HepG2 (cell line): ENCODE data around the gene MID1. TPM values are rescaled to one million over a fixed set of nuclear protein-coding genes. Genes with fewer than 3 reads are reported as not detected.

Source experiments
- ATAC-seq: fragments of 200-7000 bp; cut with Tn5 transposase; 3 replicates; pipeline ENCODE4 v1.9.1; 2020; ENCODE audit warnings: mild to moderate bottlenecking, moderate library complexity
- BruUV-seq: library from RNA; stranded (reverse); fragments of 400-500 nt; replicated peaks from 2 replicates; lab custom pipeline; 2021; lab: Mats Ljungman, UMichigan
- CTCF ChIA-PET: fragments of 300-600 bp; formaldehyde crosslinking; extraction: SDS; loops from one replicate; lab custom pipeline; 2021; ENCODE audit warnings: low total read pairs, inconsistent platforms, low intra/inter-chr PET ratio; lab: Yijun Ruan, JAX
- POLR2A ChIA-PET: fragments of 350-600 bp; sonication (Branson Sonifier 250); formaldehyde crosslinking; loops from one replicate; lab custom pipeline; 2020; ENCODE audit warnings: antibody characterized with exemption, inconsistent platforms; lab: Yijun Ruan, JAX
- DNase-seq: peaks from one replicate; pipeline ENCODE4 v3.0.0-alpha.2; 2015; ENCODE audit warnings: low spot score
- FAIRE-seq: peaks from 3 replicates; lab custom pipeline; 2011; peaks lifted over from hg19 to GRCh38; lab: Jason Lieb, UNC
- H2AFZ ChIP-seq: one replicate; pipeline ENCODE4 v1.6.1; 2011; ENCODE audit warnings: low read length, inconsistent platforms
- H3K27ac ChIP-seq: fragments of 300-600 bp; 3 replicates; pipeline ENCODE4 v1.8.0; 2011; ENCODE audit warnings: mixed run types, mild to moderate bottlenecking, mixed read lengths, low read length, inconsistent platforms; ENCODE audit not compliant: insufficient read depth; ENCODE audit errors: extremely low read length
- H3K27me3 ChIP-seq, 2 experiments: fragments of 200-600 bp in 1 of 2; 2 replicates in 1 of 2; 3 replicates in 1 of 2; pipeline versions ENCODE4 v1.6.0 to v1.8.0; 2011; ENCODE audit warnings: low read length in 2 of 2, mild to moderate bottlenecking in 2 of 2, moderate library complexity in 2 of 2, inconsistent platforms in 1 of 2; ENCODE audit not compliant: insufficient read depth in 2 of 2, control insufficient read depth in 1 of 2
- H3K36me3 ChIP-seq, 2 experiments: fragments of 200-600 bp in 1 of 2; replicated peaks in 1 of 2; 2 replicates in 1 of 2; 3 replicates in 1 of 2; pipeline versions ENCODE4 v1.5.1 to v1.8.0; 2011; ENCODE audit warnings: low read length in 2 of 2, inconsistent platforms in 1 of 2; ENCODE audit not compliant: insufficient read depth in 2 of 2, control insufficient read depth in 1 of 2
- H3K4me1 ChIP-seq: 2 replicates; pipeline ENCODE4 v1.5.1; 2012; ENCODE audit warnings: low read length, inconsistent platforms; ENCODE audit not compliant: insufficient read depth
- H3K4me2 ChIP-seq: 2 replicates; pipeline ENCODE4 v1.6.0; 2011; ENCODE audit warnings: low read depth, low read length, inconsistent platforms
- H3K4me3 ChIP-seq, 3 experiments: fragments of 200-600 bp in 1 of 3; sonication (generic), shearing (Covaris generic) in 1 of 3; replicated peaks in 1 of 3; 2 replicates each; pipeline ENCODE4 v1.5.1; 2011 to 2016; ENCODE audit warnings: low read length in 3 of 3, inconsistent platforms in 2 of 3, low read depth in 2 of 3, mild to moderate bottlenecking in 2 of 3, control low read depth in 1 of 3, mixed read lengths in 1 of 3; ENCODE audit not compliant: insufficient read depth in 1 of 3
- H3K79me2 ChIP-seq: one replicate; pipeline ENCODE4 v1.6.1; 2011; ENCODE audit warnings: low read length, inconsistent platforms; ENCODE audit not compliant: insufficient read depth
- H3K9ac ChIP-seq: 2 replicates; pipeline ENCODE4 v1.6.0; 2011; ENCODE audit warnings: mild to moderate bottlenecking, low read depth, low read length, inconsistent platforms; ENCODE audit not compliant: insufficient read depth
- H3K9me3 ChIP-seq: 2 replicates; pipeline ENCODE4 v1.5.1; 2012; ENCODE audit warnings: mild to moderate bottlenecking, low read length
- H4K20me1 ChIP-seq: 2 replicates; pipeline ENCODE4 v1.6.0; 2011; ENCODE audit warnings: inconsistent platforms, mild to moderate bottlenecking, low read length, moderate library complexity; ENCODE audit not compliant: insufficient read depth
- CEBPB ChIP-seq: IDR thresholded peaks from 2 replicates; pipeline ENCODE4 v1.6.1; 2011; ENCODE audit warnings: low read depth, low read length, improper control_type of control experiment, borderline replicate concordance
- CEBPG ChIP-seq: IDR thresholded peaks from 2 replicates; pipeline ENCODE4 v1.6.1; 2016
- EZH2 ChIP-seq: conservative IDR thresholded peaks from 2 replicates; pipeline ENCODE4 v1.6.1; 2012; ENCODE audit warnings: mild to moderate bottlenecking, low read depth, low read length, moderate library complexity
- KLF12 ChIP-seq: sonication (generic); formaldehyde crosslinking; IDR thresholded peaks from 2 replicates; pipeline ENCODE4 v1.4.0; 2020; ENCODE audit warnings: missing genetic modification reagents, borderline replicate concordance
- MTA3 ChIP-seq: sonication (generic); formaldehyde crosslinking; IDR thresholded peaks from 2 replicates; pipeline ENCODE4 v1.4.0; 2020; ENCODE audit warnings: missing genetic modification reagents
- SNRNP70 ChIP-seq: fragments of 200-400 bp; formaldehyde crosslinking; IDR thresholded peaks from 2 replicates; pipeline ENCODE4 v1.6.1; 2017; ENCODE audit warnings: mild to moderate bottlenecking, low read depth, low read length, moderate library complexity
- TCF7L2 ChIP-seq: IDR thresholded peaks from 2 replicates; pipeline ENCODE4 v1.6.1; 2011; ENCODE audit warnings: mild to moderate bottlenecking, low read depth, low read length, moderate library complexity
- ZNF24 ChIP-seq: fragments of 450-650 bp; IDR thresholded peaks from 2 replicates; pipeline ENCODE4 v1.6.1; 2017; ENCODE audit warnings: antibody characterized with exemption, mild to moderate bottlenecking
- ZNF33B ChIP-seq: sonication (generic); formaldehyde crosslinking; IDR thresholded peaks from 2 replicates; pipeline ENCODE4 v1.5.1; 2020; ENCODE audit warnings: mild to moderate bottlenecking, missing genetic modification reagents
- ZNF383 ChIP-seq: sonication (generic); formaldehyde crosslinking; IDR thresholded peaks from 2 replicates; pipeline ENCODE4 v1.4.0; 2020; ENCODE audit warnings: missing genetic modification reagents, mild to moderate bottlenecking, borderline replicate concordance
- ZNF460 ChIP-seq: sonication (generic); formaldehyde crosslinking; IDR thresholded peaks from 2 replicates; pipeline ENCODE4 v1.5.1; 2020; ENCODE audit warnings: missing genetic modification reagents, mild to moderate bottlenecking, borderline replicate concordance
- ZNF501 ChIP-seq: sonication (generic); formaldehyde crosslinking; IDR thresholded peaks from 2 replicates; pipeline ENCODE4 v1.5.1; 2020; ENCODE audit warnings: mild to moderate bottlenecking, moderate library complexity, missing genetic modification reagents
- ZNF614 ChIP-seq: IDR thresholded peaks from 2 replicates; pipeline ENCODE4 v1.6.1; 2018; ENCODE audit warnings: missing biosample characterization, missing genetic modification reagents, inconsistent platforms, borderline replicate concordance
- ZSCAN25 ChIP-seq: sonication (generic); formaldehyde crosslinking; IDR thresholded peaks from 2 replicates; pipeline ENCODE4 v1.8.0; 2022; ENCODE audit warnings: mild to moderate bottlenecking, missing genetic modification reagents
- WGBS: methylation state at CpG from one replicate; pipeline ENCODE4 v1.1.6; 2017; ENCODE audit warnings: low lambda C conversion rate; 5-methylcytosine and 5-hydroxymethylcytosine counted together
- in situ Hi-C: cut with HindIII; loops from 2 replicates; pipeline ENCODE4 v1.10.0; 2017; ENCODE audit warnings: low pct_unique_long_range_greater_than_20kb; ENCODE audit not compliant: extremely low pct_ligation_motif_present
- intact Hi-C: fragments of 100-400 bp; cut with micrococcal nuclease; formaldehyde crosslinking; loops from one replicate; pipeline ENCODE4 v1.10.0; 2022; ENCODE audit not compliant: unreplicated experiment
- polyA plus RNA-seq, 8 experiments: library from polyadenylated mRNA; depleted of rRNA in 3 of 8; stranded (reverse) in 7 of 8; unstranded in 1 of 8; fragments of >200 nt; fragmentation: Illumina TruSeq in 4 of 8; extraction: Trizol in 4 of 8; gene quantifications; 2 replicates each; pipeline versions ENCODE4 v1.2.1 to v1.2.3, GENCODE V29; 2011 to 2016; ENCODE audit warnings: low read depth in 4 of 8, missing spikeins in 1 of 8, mixed read lengths in 1 of 8; ENCODE audit not compliant: insufficient read depth in 1 of 8
- total RNA-seq, 5 experiments: library from RNA; depleted of rRNA; stranded (reverse); fragments of >200 nt; fragmentation: Illumina TruSeq; extraction: Trizol; gene quantifications; 2 replicates each; pipeline ENCODE4 v1.2.3, GENCODE V29; 2016; ENCODE audit warnings: low read depth in 1 of 5
- TF ChIP-seq, protein P1 (sequence below): sonication (generic); formaldehyde crosslinking; IDR thresholded peaks from 2 replicates; pipeline ENCODE4 v1.5.1; 2020; ENCODE audit warnings: missing genetic modification reagents, mild to moderate bottlenecking, borderline replicate concordance
- TF ChIP-seq, protein P2 (sequence below): IDR thresholded peaks from 2 replicates; pipeline ENCODE4 v1.6.1; 2016; ENCODE audit warnings: mild to moderate bottlenecking

The MID1 gene
- total and polyA plus RNA-seq, 2 of the 13 experiments (the other 11 are each of a cell fraction or from before 2014, with no cell fraction given) = 0.86 to 1.1 TPM

DNA sequence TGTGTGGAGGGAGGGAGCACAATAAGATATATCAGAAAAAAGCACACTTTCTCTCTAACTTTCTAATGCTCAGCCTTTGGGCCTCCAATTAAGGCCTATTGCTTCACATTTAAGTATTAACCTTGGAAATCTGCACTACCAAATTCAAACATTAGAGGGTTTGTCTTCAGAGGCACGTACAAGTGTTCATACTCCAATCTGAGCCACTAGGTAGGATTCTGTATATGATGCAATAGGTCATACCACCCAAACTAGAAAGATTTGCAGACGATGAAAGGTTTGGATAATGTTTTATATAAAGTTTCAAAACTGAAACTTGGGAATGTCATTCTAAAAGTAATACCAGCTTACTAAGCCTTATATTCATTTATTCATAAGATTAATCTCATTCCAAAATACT lies 106.4 kb downstream of the MID1 start:
- no peak for DNase-seq
- FAIRE-seq = no peak
- H3K36me3 ChIP-seq = no peaks in the 10 kb centered on the region
- H3K9ac ChIP-seq = no peak overlapping the region
- intact Hi-C loops (no loop called here), in situ Hi-C loops (no loop called here)
- no peaks in the 10 kb centered on the region for H3K9me3 ChIP-seq
- no peak overlapping the region for H3K4me3 ChIP-seq
- 38% methylated on average over 2 of the region's 2 CpGs for WGBS
- no peak overlapping the region for H3K27ac ChIP-seq
- TF ChIP-seq ZNF501 (CRISPR knock-in tag) = no peak
- no peak for TF ChIP-seq MTA3
- no peak for TF ChIP-seq ZSCAN25
- no peak for TF ChIP-seq ZNF614 (CRISPR knock-in tag)
- TF ChIP-seq ZNF33B (CRISPR knock-in tag) = no peak
- TF ChIP-seq, protein P1, sequence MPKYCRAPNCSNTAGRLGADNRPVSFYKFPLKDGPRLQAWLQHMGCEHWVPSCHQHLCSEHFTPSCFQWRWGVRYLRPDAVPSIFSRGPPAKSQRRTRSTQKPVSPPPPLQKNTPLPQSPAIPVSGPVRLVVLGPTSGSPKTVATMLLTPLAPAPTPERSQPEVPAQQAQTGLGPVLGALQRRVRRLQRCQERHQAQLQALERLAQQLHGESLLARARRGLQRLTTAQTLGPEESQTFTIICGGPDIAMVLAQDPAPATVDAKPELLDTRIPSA (CRISPR knock-in tag) = no peak
- TF ChIP-seq CEBPB = peak; percentile 36; the same call in 1 of the 2 replicates
- TF ChIP-seq ZNF460 = no peak
- ATAC-seq = no peak
- ChIA-PET CTCF (no interaction called here), POLR2A (no interaction called here)
- H3K4me1 ChIP-seq = peaks cover 11% of the 10 kb centered on the region; the same call in 1 of the 2 replicates
- no peaks in the 10 kb centered on the region for H4K20me1 ChIP-seq
- no peaks in the 10 kb centered on the region for H3K79me2 ChIP-seq
- no peak overlapping the region for H2AFZ ChIP-seq
- H3K27me3 ChIP-seq = no peaks in the 10 kb centered on the region
- H3K4me2 ChIP-seq = no peak overlapping the region
- no TSS peak for BruUV-seq

DNA sequence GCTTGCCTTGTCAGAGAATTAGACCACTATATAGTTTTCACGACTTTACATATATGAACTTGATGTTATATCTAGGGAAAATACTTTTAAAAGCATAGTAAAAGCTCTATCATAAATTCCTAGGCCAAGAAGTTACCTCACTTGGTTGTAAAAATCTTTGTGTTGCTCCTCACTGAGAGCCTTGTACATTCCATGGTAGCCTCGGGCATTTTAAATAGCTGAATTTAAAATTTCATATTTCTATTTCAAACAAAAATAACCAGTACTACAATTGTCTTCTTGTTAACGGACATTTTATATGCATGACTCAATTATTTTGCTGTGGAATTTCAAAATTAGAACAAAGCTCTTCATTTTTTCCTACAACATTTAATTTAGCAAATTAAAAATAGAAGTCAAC lies 107.6 kb downstream of the MID1 start:
- WGBS = 54% methylated on average over 3 of the region's 3 CpGs
- ChIA-PET POLR2A (no interaction called here), CTCF (no interaction called here)
- H3K4me3 ChIP-seq = no peak overlapping the region
- no peaks in the 10 kb centered on the region for H3K9me3 ChIP-seq
- peaks cover 4% of the 10 kb centered on the region; the same call in 1 of the 2 replicates for H3K4me1 ChIP-seq
- H3K4me2 ChIP-seq = no peak overlapping the region
- H3K36me3 ChIP-seq = no peaks in the 10 kb centered on the region
- no peaks in the 10 kb centered on the region for H3K27me3 ChIP-seq
- no peaks in the 10 kb centered on the region for H3K79me2 ChIP-seq
- FAIRE-seq (no peak), DNase-seq (no peak), ATAC-seq (no peak)
- no peaks in the 10 kb centered on the region for H4K20me1 ChIP-seq
- no peak overlapping the region for H2AFZ ChIP-seq
- BruUV-seq = no TSS peak
- TF ChIP-seq EZH2 (no peak), KLF12 (CRISPR knock-in tag) (no peak), CEBPG (CRISPR knock-in tag) (no peak), TCF7L2 (no peak), ZNF383 (CRISPR knock-in tag) (no peak), SNRNP70 (no peak), ZNF24 (no peak)
- TF ChIP-seq, protein P2, sequence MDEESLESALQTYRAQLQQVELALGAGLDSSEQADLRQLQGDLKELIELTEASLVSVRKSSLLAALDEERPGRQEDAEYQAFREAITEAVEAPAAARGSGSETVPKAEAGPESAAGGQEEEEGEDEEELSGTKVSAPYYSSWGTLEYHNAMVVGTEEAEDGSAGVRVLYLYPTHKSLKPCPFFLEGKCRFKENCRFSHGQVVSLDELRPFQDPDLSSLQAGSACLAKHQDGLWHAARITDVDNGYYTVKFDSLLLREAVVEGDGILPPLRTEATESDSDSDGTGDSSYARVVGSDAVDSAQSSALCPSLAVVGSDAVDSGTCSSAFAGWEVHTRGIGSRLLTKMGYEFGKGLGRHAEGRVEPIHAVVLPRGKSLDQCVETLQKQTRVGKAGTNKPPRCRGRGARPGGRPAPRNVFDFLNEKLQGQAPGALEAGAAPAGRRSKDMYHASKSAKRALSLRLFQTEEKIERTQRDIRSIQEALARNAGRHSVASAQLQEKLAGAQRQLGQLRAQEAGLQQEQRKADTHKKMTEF = no peak
- H3K9ac ChIP-seq = no peak overlapping the region
- H3K27ac ChIP-seq = no peak overlapping the region
- in situ Hi-C loops = no loop called here
- intact Hi-C loops = no loop called here
